GM21515 (cell line): ENCODE measurements around the gene HSPA1L.
"Not testable (repeated sequence)": the region's sequence is repeated elsewhere in the genome, so short reads cannot be mapped to it uniquely, and the experiment has no call there.

ENCODE experiments used
- ATAC-seq: cut with Tn5 transposase; IDR thresholded peaks from one replicate; pipeline ENCODE4 v1.9.1; 2021; ENCODE audit not compliant: unreplicated experiment

Gene HSPA1L

GRCh38 chr6:31817133-31817928, 2.2 kb upstream of the HSPA1L start:
- ATAC-seq: not testable (repeated sequence)

DNA sequence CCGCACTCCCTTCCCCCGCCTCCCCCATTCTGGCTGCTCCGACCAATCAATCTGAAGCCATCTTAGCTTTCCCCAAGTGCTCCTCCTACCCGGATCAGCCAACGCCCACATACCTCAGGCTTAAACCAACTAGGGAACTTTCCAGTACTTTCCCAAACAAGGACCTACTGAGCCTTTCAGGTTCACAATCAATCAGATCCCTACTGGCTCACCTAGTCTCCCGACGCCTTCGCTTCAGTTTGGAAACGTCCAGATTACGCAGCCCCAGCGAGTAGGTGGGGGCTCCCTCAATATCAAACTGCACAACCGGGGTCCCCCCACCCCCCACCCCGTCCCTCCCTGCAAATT, 432 bp downstream of the HSPA1L start:
- ATAC-seq: no peak

- no peak for ATAC-seq
Observed at GRCh38 chr6:31813465-31813849, 1.6 kb downstream of the HSPA1L start.

DNA sequence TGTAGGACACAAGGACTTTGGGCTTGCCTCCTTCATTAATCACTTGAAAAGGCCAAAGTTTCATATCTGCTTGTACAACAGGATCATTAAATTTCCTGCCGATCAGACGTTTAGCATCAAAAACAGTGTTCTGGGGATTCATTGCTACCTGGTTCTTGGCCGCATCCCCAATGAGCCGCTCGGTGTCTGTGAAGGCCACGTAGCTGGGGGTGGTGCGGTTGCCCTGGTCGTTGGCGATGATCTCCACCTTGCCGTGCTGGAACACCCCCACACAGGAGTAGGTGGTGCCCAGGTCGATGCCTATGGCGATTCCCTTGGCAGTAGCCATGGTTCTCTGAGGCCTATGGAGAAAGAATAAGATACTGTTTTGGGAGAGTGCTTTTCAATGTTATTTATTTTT, 3.4 kb downstream of the HSPA1L start:
- no peak for ATAC-seq

- not testable (repeated sequence) for ATAC-seq
Observed at GRCh38 chr6:31808599-31808998, 6.5 kb downstream of the HSPA1L start.

GRCh38 chr6:31806470-31807272, 8.4 kb downstream of the HSPA1L start, which contains the start of gene LSM2:
Gene LSM2 (minus strand): TSS chr6:31806966. CDS start chr6:31806757, 209 bp downstream.
- peak; percentile 86 for ATAC-seq

- ATAC-seq: no peak
Observed at GRCh38 chr6:31805939-31806469, 9.1 kb downstream of the HSPA1L start.

DNA sequence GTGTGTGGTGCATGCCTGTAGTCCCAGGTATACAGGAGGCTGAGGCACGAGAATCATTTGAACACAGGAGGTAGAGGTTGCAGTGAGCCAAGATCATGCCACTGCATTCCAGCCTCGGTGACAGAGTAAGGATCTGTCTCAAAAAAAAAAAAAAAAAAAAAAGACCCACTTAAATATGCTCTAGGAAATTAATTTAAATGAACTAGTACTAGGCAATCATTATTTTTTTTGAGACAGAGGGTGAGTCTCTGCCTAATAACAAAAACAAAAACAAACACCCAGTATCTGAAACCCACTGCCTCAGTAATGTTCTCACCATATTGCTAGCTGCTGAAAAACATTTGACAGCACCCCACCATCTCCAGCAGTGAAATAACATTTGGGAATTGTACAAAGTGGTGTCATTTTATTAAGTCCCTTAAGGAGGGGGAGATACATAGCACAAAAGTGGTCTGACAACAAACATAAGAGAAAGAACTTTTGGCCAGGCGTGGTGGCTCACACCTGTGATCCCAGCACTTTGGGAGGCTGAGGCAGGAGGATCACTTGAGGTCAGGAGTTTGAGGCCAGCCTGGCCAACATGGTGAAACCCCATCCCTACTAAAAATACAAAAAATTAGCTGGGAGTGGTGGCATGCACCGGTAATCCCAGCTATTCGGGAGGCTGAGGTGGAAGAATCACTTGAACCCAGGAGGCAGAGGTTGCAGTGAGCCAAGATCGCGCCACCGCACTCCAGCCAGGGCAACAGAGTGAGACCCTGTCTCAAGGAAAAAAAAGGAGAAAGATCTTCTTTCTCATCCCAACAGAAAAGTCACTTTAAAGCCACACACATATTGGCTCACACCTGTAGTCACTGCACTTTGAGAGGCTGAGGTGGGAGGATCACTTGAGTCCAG, 13.8 kb downstream of the HSPA1L start:
- not testable (repeated sequence) for ATAC-seq

DNA sequence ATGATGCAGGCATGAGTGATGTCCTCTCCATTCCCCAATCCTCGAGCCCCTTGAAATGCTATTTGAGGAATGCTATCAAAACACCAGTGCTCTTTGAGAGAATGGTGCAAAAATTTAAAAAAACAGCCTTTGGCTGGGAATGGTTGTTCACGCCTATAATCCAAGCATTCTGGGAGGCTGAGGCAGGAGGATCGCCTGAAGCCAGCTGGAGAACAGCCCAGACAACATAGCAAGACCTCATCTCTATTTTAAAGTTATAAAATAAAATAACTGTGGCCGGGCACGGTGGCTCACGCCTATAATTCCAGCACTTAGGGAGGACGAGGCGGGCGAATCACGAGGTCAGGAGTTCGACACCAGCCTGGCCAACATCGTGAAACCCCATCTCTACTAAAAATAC, 15.3 kb downstream of the HSPA1L start:
- no peak for ATAC-seq

DNA sequence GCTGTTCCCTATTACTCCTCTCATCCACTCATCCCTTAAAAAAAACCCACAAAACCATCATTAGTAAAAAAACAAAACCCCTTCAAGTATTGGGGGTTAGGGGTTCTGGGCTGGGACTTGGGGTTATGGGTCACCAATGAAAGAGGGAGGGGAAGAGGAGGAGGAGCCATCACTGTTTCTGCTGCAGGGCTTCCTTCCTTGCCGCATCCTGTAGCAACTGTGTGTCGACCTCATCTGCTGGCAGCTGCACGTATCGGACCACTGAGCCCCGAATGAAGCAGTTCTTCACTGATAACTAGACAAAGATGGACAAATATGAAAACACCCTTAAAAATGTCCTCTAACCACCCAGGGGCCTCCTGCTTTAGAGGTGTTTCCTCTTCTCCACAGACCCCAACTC, 17.5 kb downstream of the HSPA1L start:
- no peak for ATAC-seq

DNA sequence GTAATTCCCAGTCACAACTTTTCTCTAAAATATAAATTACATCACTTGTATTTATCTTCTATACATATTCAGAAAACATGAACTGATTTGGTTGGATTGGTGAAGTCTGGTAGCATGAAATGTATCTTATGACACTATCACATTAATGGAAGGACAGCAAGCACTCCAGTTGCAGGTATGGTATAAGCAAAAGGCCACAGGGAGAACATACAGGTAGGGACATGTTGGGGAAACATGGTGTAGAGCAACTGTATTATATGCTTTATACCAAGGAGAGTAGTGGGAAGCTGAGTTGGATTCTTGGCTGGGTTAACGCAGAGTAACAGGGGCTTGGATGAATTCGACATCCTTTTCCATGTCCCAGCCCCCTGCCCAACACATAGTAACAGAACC, 18.1 kb downstream of the HSPA1L start:
- ATAC-seq: no peak

DNA sequence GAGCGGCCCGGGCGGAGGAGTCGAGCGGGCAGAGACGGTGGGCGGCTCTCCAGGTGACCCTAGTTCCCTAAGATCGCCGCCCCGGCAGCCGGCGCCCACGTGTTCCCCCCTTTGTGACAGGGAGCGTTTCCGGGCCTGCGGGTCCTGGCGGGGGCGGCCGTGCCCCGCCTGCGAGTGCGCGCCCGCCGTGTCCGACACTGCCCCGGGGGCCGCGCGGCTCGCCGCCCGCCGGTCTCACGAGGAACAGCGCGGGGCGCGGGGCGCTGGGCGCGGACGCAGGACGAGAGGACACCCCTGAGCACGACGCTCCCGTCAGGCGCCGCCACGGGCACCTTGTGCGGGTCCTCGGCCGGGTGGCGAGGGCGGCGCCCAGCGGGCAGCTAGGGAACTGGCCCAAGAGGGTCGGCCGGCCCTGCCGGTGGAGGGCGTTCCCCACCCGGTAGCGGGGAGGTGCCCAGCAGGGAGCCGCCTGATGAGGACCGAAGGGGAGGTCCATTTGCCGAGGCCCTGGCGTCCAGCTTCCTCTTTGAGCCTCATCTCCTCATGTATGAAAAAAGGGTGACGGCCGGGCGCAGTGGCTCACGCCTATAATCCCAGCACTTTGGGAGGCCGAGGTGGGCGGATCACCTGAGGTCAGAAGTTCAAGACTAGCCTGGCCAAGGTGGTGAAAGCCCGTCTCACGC, 19.3 kb downstream of the HSPA1L start, which contains the start of gene VARS1:
Gene VARS1 (minus strand): TSS at position 137 of the 683 bp plus-strand sequence. CDS start 535 bp downstream, outside the sequence.
- peak; percentile 64 for ATAC-seq

GRCh38 chr6:31794866-31795615, 20.0 kb downstream of the HSPA1L start:
- peak; percentile 4 for ATAC-seq

DNA sequence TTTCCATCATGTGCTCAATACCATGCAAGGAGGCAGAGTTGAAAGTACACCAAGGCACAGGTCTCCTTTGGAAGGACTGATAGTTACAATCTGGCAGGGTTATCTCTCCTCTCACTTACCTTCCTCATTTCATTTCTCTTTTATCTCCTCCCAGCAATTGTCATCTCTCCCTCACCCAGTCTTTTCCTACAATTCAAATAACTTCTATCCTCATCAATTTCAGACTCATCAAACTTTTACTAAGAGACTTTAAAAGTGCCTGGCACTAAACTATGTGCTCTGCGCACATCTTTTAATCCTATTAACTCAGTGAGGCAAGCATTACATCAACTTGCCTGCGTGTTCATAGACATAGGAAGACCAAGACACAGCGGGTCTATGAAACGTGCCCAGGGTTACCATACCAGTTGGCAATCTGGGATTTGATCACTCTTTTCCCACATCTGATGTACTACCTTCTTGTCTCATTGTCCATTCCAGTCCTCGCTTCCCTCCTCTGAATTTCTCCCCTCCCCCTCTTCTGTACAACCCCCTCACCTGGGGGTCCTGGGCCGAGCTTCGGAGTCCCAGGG, 20.7 kb downstream of the HSPA1L start:
- ATAC-seq: no peak

GRCh38 chr6:31793927-31794245, 21.2 kb downstream of the HSPA1L start:
- not testable (repeated sequence) for ATAC-seq

GRCh38 chr6:31792761-31793171, 22.3 kb downstream of the HSPA1L start:
- ATAC-seq: no peak

DNA sequence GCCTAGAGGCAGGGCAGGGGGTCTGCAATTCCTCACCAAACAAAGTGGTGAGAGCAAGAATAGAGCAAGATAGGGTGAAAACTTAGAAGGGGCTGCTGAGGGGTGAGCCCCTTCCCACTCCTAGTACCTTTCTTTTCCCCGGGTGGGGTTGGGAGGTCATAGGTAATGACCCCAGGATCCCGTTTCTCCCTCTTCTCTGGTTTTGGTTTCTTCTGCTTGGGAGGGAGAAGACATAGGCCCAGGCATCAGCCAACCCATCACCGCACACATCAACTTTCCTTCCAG, 23.1 kb downstream of the HSPA1L start:
- ATAC-seq: no peak

GRCh38 chr6:31791324-31792089, 23.6 kb downstream of the HSPA1L start:
- no peak for ATAC-seq

DNA sequence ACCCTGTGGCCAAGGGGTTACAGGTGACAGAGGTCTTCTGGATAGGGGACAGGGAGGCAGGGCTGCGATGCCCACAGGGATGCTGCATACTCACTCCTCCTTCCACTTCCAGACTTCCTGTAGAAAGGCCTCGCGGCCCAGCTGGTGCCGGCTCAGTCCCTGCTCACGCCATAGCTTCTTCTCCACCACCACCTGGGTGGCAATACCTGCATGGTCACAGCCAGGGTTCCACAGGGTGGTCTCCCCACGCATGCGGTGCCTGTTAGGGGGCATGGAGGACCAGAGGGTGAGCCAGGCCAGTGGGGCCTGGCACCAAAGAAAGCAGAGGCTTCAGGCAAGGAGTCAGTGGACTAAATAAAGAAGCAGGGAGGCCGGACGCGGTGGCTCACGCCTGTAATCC, 29.6 kb downstream of the HSPA1L start:
- no peak for ATAC-seq
